Lower lobe of right lung (tissue), 2 donors: Measurements from ENCODE around the gene NEDD4L. TPM values are rescaled to one million over a fixed set of nuclear protein-coding genes. Genes with fewer than 3 reads are reported as not detected.

Experiments used
- ATAC-seq, 2 donors: fragments of 200-7000 bp; cut with Tn5 transposase; one replicate each; pipeline ENCODE4 v1.9.1; 2020 to 2022; ENCODE audit warnings: mild to moderate bottlenecking in 2 of 2, moderate library complexity in 2 of 2
- DNase-seq: peaks from one replicate; pipeline ENCODE4 v3.0.0-alpha.2; 2020
- H3K27ac ChIP-seq: fragments of 200-600 bp; one replicate; pipeline ENCODE4 v1.8.0; 2022
- H3K27me3 ChIP-seq: fragments of 200-600 bp; one replicate; pipeline ENCODE4 v1.8.0; 2022; ENCODE audit warnings: low read depth
- H3K36me3 ChIP-seq: fragments of 200-600 bp; one replicate; pipeline ENCODE4 v1.8.0; 2022; ENCODE audit warnings: mild to moderate bottlenecking
- H3K4me1 ChIP-seq: fragments of 200-600 bp; one replicate; pipeline ENCODE4 v1.8.0; 2022
- H3K4me3 ChIP-seq: fragments of 200-600 bp; one replicate; pipeline ENCODE4 v1.8.0; 2022; ENCODE audit warnings: mild to moderate bottlenecking
- H3K9me3 ChIP-seq: fragments of 200-600 bp; one replicate; pipeline ENCODE4 v1.8.0; 2022
- CTCF ChIP-seq: fragments of 200-600 bp; IDR thresholded peaks from one replicate; pipeline ENCODE4 v1.8.0; 2022; ENCODE audit warnings: antibody characterized with exemption, mild to moderate bottlenecking
- intact Hi-C: fragments of 100-400 bp; cut with DNase I; formaldehyde crosslinking; loops from one replicate; pipeline ENCODE4 v1.11.0; 2022
- total RNA-seq: library from RNA; stranded (reverse); fragmentation: NEBNext Ultra II Directional; extraction: Animal tissue kit (Norgen Biotek cat#: 25700); gene quantifications from one replicate; pipeline ENCODE4 v1.2.1, GENCODE V29; 2021
- donor health status: DM: no; HTN: yes; CAD: no; lungs with severe emphysema.

The NEDD4L gene
- total RNA-seq, 1 donor from 2014 or later, result 203 TPM

- no peak for TF ChIP-seq CTCF
- peaks cover 91% of the 10 kb centered on the region for H3K36me3 ChIP-seq
- H3K4me3 ChIP-seq, result no peak overlapping the region
- peak in 1 of 2 donors; percentile 12 for ATAC-seq
- H3K27ac ChIP-seq, result no peak overlapping the region
- intact Hi-C loops, result no loop called here
- DNase-seq, result no peak
- no peaks in the 10 kb centered on the region for H3K4me1 ChIP-seq
- H3K27me3 ChIP-seq, result no peaks in the 10 kb centered on the region
- H3K9me3 ChIP-seq, result no peaks in the 10 kb centered on the region
Measured at GRCh38 chr18:58386780-58387179, 342.8 kb downstream of the NEDD4L start.

- Histone ChIP-seq H3K4me1 (no peaks in the 10 kb centered on the region), H3K27ac (no peak overlapping the region), H3K27me3 (no peaks in the 10 kb centered on the region), H3K9me3 (no peaks in the 10 kb centered on the region), H3K4me3 (no peak overlapping the region), H3K36me3 (peaks cover 98% of the 10 kb centered on the region)
- intact Hi-C loops, result no loop called here
- ATAC-seq, result no peak
- no peak for DNase-seq
- TF ChIP-seq CTCF, result no peak
Measured at GRCh38 chr18:58387716-58388115, 343.7 kb downstream of the NEDD4L start.

GRCh38 chr18:58388736-58389135 lies 344.7 kb downstream of the NEDD4L start:
- Histone ChIP-seq H3K4me3 (no peak overlapping the region), H3K9me3 (no peaks in the 10 kb centered on the region), H3K27me3 (no peaks in the 10 kb centered on the region), H3K27ac (no peak overlapping the region), H3K36me3 (peaks cover 88% of the 10 kb centered on the region), H3K4me1 (no peaks in the 10 kb centered on the region)
- ATAC-seq, result no peak
- no peak for DNase-seq
- intact Hi-C loops, result no loop called here
- TF ChIP-seq CTCF, result no peak

- Histone ChIP-seq H3K27me3 (no peaks in the 10 kb centered on the region), H3K4me1 (no peaks in the 10 kb centered on the region), H3K4me3 (no peak overlapping the region), H3K36me3 (peaks cover 87% of the 10 kb centered on the region), H3K9me3 (no peaks in the 10 kb centered on the region), H3K27ac (no peak overlapping the region)
- intact Hi-C loops, result no loop called here
- no peak for TF ChIP-seq CTCF
- ATAC-seq, result no peak
- DNase-seq, result no peak
Measured at GRCh38 chr18:58389745-58390144, 345.7 kb downstream of the NEDD4L start.

- DNase-seq, result no peak
- no peak for ATAC-seq
- Histone ChIP-seq H3K4me1 (no peaks in the 10 kb centered on the region), H3K36me3 (peaks cover 86% of the 10 kb centered on the region), H3K27ac (no peak overlapping the region), H3K4me3 (no peak overlapping the region), H3K9me3 (no peaks in the 10 kb centered on the region), H3K27me3 (no peaks in the 10 kb centered on the region)
- no peak for TF ChIP-seq CTCF
- intact Hi-C loops, result no loop called here
Measured at GRCh38 chr18:58390399-58390798, 346.4 kb downstream of the NEDD4L start.
